B cell (primary cell): ENCODE data around the gene DPYSL4. TPM values are rescaled to one million over a fixed set of nuclear protein-coding genes. Genes with fewer than 3 reads are reported as not detected.

Experiments
- ATAC-seq: fragments of 200-7000 bp; cut with Tn5 transposase; one replicate; pipeline ENCODE4 v1.10.0; 2021; ENCODE audit warnings: low read depth, mild to moderate bottlenecking, moderate number of reproducible peaks, moderate library complexity
- CTCF ChIA-PET: fragments of 350-600 bp; sonication (Branson Sonifier 250); formaldehyde crosslinking; loops from one replicate; lab custom pipeline; 2021; ENCODE audit warnings: antibody characterized with exemption, inconsistent platforms; lab: Charles Lee
- POLR2A ChIA-PET: fragments of 350-600 bp; sonication (Branson Sonifier 250); formaldehyde crosslinking; loops from one replicate; lab custom pipeline; 2021; ENCODE audit warnings: antibody characterized with exemption; lab: Charles Lee
- DNase-seq: peaks from one replicate; pipeline ENCODE4 v3.0.0; 2013
- H2AFZ ChIP-seq: 2 replicates; pipeline ENCODE4 v1.6.1; 2012; ENCODE audit warnings: mild to moderate bottlenecking, low read depth, low read length; ENCODE audit not compliant: insufficient read depth, poor library complexity, severe bottlenecking
- H3K27ac ChIP-seq, 2 donors: 1 replicate in 1 of 2; 2 replicates in 1 of 2; pipeline ENCODE4 v1.5.1; 2012 to 2013; ENCODE audit warnings: low read length in 2 of 2, mild to moderate bottlenecking in 2 of 2, moderate library complexity in 1 of 2
- H3K27me3 ChIP-seq, 4 experiments: fragments of 200-600 bp in 1 of 4; sonication (generic) in 1 of 4; replicated peaks in 1 of 4; 1 replicate in 2 of 4; 2 replicates in 2 of 4; pipeline versions ENCODE4 v1.6.1 to v1.7.0; 2013 to 2016; ENCODE audit warnings: low read length in 3 of 4, mild to moderate bottlenecking in 2 of 4, mixed read lengths in 1 of 4, moderate library complexity in 1 of 4; ENCODE audit not compliant: insufficient read depth in 4 of 4, control insufficient read depth in 3 of 4; ENCODE audit errors: control extremely low read depth in 1 of 4
- H3K36me3 ChIP-seq, 2 experiments: replicated peaks in 1 of 2; 1 replicate in 1 of 2; 2 replicates in 1 of 2; pipeline versions ENCODE4 v1.6.1 to v1.7.1; 2013; ENCODE audit warnings: low read length in 1 of 2; ENCODE audit not compliant: insufficient read depth in 2 of 2, control insufficient read depth in 1 of 2; ENCODE audit errors: control extremely low read depth in 1 of 2, extremely low read depth in 1 of 2
- H3K4me1 ChIP-seq, 2 donors: fragments of 200-600 bp in 1 of 2; sonication (generic) in 1 of 2; 1 replicate in 1 of 2; 2 replicates in 1 of 2; pipeline versions ENCODE4 v1.5.1 to v1.6.1; 2013 to 2017; ENCODE audit warnings: low read length in 2 of 2; ENCODE audit not compliant: control insufficient read depth in 2 of 2, insufficient read depth in 2 of 2
- H3K4me2 ChIP-seq: replicated peaks from 2 replicates; pipeline ENCODE3; 2012; ENCODE audit warnings: mild to moderate bottlenecking, low read depth, low read length; ENCODE audit not compliant: poor library complexity, severe bottlenecking
- H3K4me3 ChIP-seq, 5 experiments: fragments of 200-600 bp in 1 of 5; sonication (generic) in 1 of 5; 1 replicate in 3 of 5; 2 replicates in 2 of 5; pipeline versions ENCODE4 v1.5.1 to v1.7.0; 2011 to 2016; ENCODE audit warnings: low read length in 4 of 5, mild to moderate bottlenecking in 4 of 5, low read depth in 2 of 5, control low read depth in 1 of 5, moderate library complexity in 1 of 5; ENCODE audit not compliant: insufficient read depth in 1 of 5; ENCODE audit errors: control extremely low read depth in 1 of 5, extremely low read depth in 1 of 5
- H3K79me2 ChIP-seq: fragments of 200-600 bp; sonication (generic); one replicate; pipeline ENCODE4 v1.6.0; 2016; ENCODE audit warnings: low read length; ENCODE audit not compliant: control insufficient read depth, insufficient read depth
- H3K9ac ChIP-seq: fragments of 200-600 bp; sonication (generic); 2 replicates; pipeline ENCODE4 v1.6.1; 2017; ENCODE audit warnings: mild to moderate bottlenecking, low read length, moderate library complexity
- H3K9me3 ChIP-seq, 3 donors: one replicate each; pipeline versions ENCODE4 v1.6.1 to v1.7.1; 2013; ENCODE audit warnings: low read length in 2 of 3; ENCODE audit not compliant: control insufficient read depth in 2 of 3, insufficient read depth in 1 of 3; ENCODE audit errors: control extremely low read depth in 1 of 3
- H4K20me1 ChIP-seq: 2 replicates; pipeline ENCODE4 v1.6.0; 2012; ENCODE audit warnings: mild to moderate bottlenecking, low read length; ENCODE audit not compliant: insufficient read depth, control insufficient read depth, poor library complexity, severe bottlenecking
- H3K27ac Mint-ChIP-seq: one replicate; pipeline ENCODE4 v1.8.0; 2021; ENCODE audit warnings: mixed read lengths
- H3K27me3 Mint-ChIP-seq: one replicate; pipeline ENCODE4 v1.8.0; 2021; ENCODE audit warnings: mixed read lengths
- H3K4me1 Mint-ChIP-seq: one replicate; pipeline ENCODE4 v1.8.0; 2021; ENCODE audit warnings: mixed read lengths
- H3K4me3 Mint-ChIP-seq: one replicate; pipeline ENCODE4 v1.8.0; 2021; ENCODE audit warnings: mixed read lengths
- H3K9me3 Mint-ChIP-seq: one replicate; pipeline ENCODE4 v1.8.0; 2022; ENCODE audit warnings: mixed read lengths; ENCODE audit not compliant: insufficient read depth
- CTCF ChIP-seq: fragments of 200-600 bp; IDR thresholded peaks from one replicate; pipeline ENCODE4 v1.8.0; 2022; ENCODE audit warnings: antibody characterized with exemption, mild to moderate bottlenecking
- EZH2 ChIP-seq: IDR thresholded peaks from 2 replicates; pipeline ENCODE4 v1.6.1; 2012; ENCODE audit warnings: borderline replicate concordance, low read depth, mild to moderate bottlenecking, moderate library complexity, low read length; ENCODE audit not compliant: insufficient read depth, poor library complexity, severe bottlenecking
- WGBS: methylation state at CpG from one replicate; pipeline ENCODE4 v1.1.5; 2013; ENCODE audit warnings: missing lambda C conversion rate; ENCODE audit not compliant: insufficient coverage; 5-methylcytosine and 5-hydroxymethylcytosine counted together
- intact Hi-C: fragments of 100-400 bp; cut with micrococcal nuclease; formaldehyde crosslinking; loops from one replicate; pipeline ENCODE4 v1.10.0; 2022
- polyA plus RNA-seq: library from polyadenylated mRNA; depleted of rRNA; stranded (reverse); fragments of >200 nt; gene quantifications from 2 replicates; pipeline ENCODE4 v1.2.3, GENCODE V29; 2012
- total RNA-seq, 2 donors: library from RNA; stranded (reverse); fragments of 120-200 nt in 1 of 2; gene quantifications; 1 replicate in 1 of 2; 2 replicates in 1 of 2; pipeline versions ENCODE4 v1.2.3 to v1.2.4, GENCODE V29; 2013 to 2022

Gene DPYSL4
- total and polyA plus RNA-seq, 2 donors (not counting 1 experiment from before 2014, with no cell fraction given): 0.03 to 0.22 TPM

GRCh38 chr10:132209130-132209529 lies 22.4 kb downstream of the DPYSL4 start:
- H3K4me1 ChIP-seq: no peaks in the 10 kb centered on the region
- Mint-ChIP-seq H3K9me3 (peaks cover 7% of the 10 kb centered on the region), H3K27ac (no peak overlapping the region), H3K4me1 (peaks cover 5% of the 10 kb centered on the region), H3K4me3 (no peak overlapping the region), H3K27me3 (no peaks in the 10 kb centered on the region)
- no peaks in the 10 kb centered on the region for H3K36me3 ChIP-seq
- CTCF ChIA-PET: no interaction called here
- H2AFZ ChIP-seq: no peak overlapping the region
- intact Hi-C loops: no loop called here
- ATAC-seq (no peak), DNase-seq (no peak)
- H3K27me3 ChIP-seq: no peaks in the 10 kb centered on the region
- H3K27ac ChIP-seq: no peak overlapping the region
- 97% methylated on average over 14 of the region's 14 CpGs for WGBS
- H3K9ac ChIP-seq: no peak overlapping the region
- no peak overlapping the region for H3K4me3 ChIP-seq
- H3K79me2 ChIP-seq: no peaks in the 10 kb centered on the region
- TF ChIP-seq EZH2: no peak
- no peak for TF ChIP-seq CTCF
- no peak overlapping the region for H3K4me2 ChIP-seq
- POLR2A ChIA-PET: no interaction called here
- no peaks in the 10 kb centered on the region for H4K20me1 ChIP-seq
- peaks cover 0 to 10% (median 10%) of the 10 kb centered on the region in 3 donors for H3K9me3 ChIP-seq

GRCh38 chr10:132209978-132210530 lies 23.3 kb downstream of the DPYSL4 start:
- no peaks in the 10 kb centered on the region for H3K79me2 ChIP-seq
- no peak overlapping the region for H2AFZ ChIP-seq
- no peak overlapping the region for H3K4me2 ChIP-seq
- Mint-ChIP-seq H3K9me3 (peaks cover 7% of the 10 kb centered on the region), H3K4me3 (no peak overlapping the region), H3K4me1 (peaks cover 5% of the 10 kb centered on the region), H3K27me3 (no peaks in the 10 kb centered on the region), H3K27ac (no peak overlapping the region)
- no peaks in the 10 kb centered on the region for H3K4me1 ChIP-seq
- no peaks in the 10 kb centered on the region for H3K36me3 ChIP-seq
- no peak for TF ChIP-seq EZH2
- no peak for TF ChIP-seq CTCF
- H3K4me3 ChIP-seq: no peak overlapping the region
- H4K20me1 ChIP-seq: no peaks in the 10 kb centered on the region
- intact Hi-C loops: no loop called here
- 95% methylated on average over 20 of the region's 23 CpGs for WGBS
- H3K9ac ChIP-seq: no peak overlapping the region
- H3K27me3 ChIP-seq: no peaks in the 10 kb centered on the region
- CTCF ChIA-PET: no interaction called here
- DNase-seq (no peak), ATAC-seq (no peak)
- H3K27ac ChIP-seq: no peak overlapping the region
- POLR2A ChIA-PET: no interaction called here
- peaks cover 0 to 16% (median 13%) of the 10 kb centered on the region in 3 donors for H3K9me3 ChIP-seq
